PFSK-1 (cell line): ENCODE measurements around the gene KLHDC3.

Experiments used
- FOXP2 ChIP-seq: optimal IDR thresholded peaks from 2 replicates; pipeline ENCODE3; 2011; ENCODE audit warnings: borderline replicate concordance, control low read depth, inconsistent platforms; ENCODE audit not compliant: insufficient read depth; ENCODE audit errors: extremely low read length, extremely low read depth
- POLR2AphosphoS5 ChIP-seq: IDR thresholded peaks from 2 replicates; pipeline ENCODE4 v1.6.1; 2012; ENCODE audit warnings: low read depth, mild to moderate bottlenecking, control low read depth, low read length, moderate library complexity
- REST ChIP-seq, 2 experiments: IDR thresholded peaks; 2 replicates each; pipeline versions ENCODE4 v1.6.1 to v1.8.0; 2011 to 2012; ENCODE audit warnings: low read depth in 2 of 2, low read length in 2 of 2, control low read depth in 1 of 2, inconsistent platforms in 1 of 2, mild to moderate bottlenecking in 1 of 2, moderate library complexity in 1 of 2; ENCODE audit not compliant: insufficient read depth in 1 of 2
- SIN3A ChIP-seq: IDR thresholded peaks from 2 replicates; pipeline ENCODE4 v1.6.1; 2012; ENCODE audit warnings: mild to moderate bottlenecking, low read length, moderate library complexity, borderline replicate concordance; ENCODE audit not compliant: insufficient read depth
- TAF1 ChIP-seq: IDR thresholded peaks from 2 replicates; pipeline ENCODE4 v1.6.1; 2012; ENCODE audit warnings: low read length, control low read depth, borderline replicate concordance; ENCODE audit not compliant: insufficient read depth

- TF ChIP-seq FOXP2 (no peak), POLR2AphosphoS5 (no peak), SIN3A (no peak), REST (IDR thresholded peaks at IDR 0.05; ENCODE audit: insufficient read depth in 1 of 2, low read depth in 2 of 2, low read length in 2 of 2) (no peak), TAF1 (no peak)
Observed at GRCh38 chr6:43060034-43060754, 46.1 kb downstream of the KLHDC3 start.
